Measurements from ENCODE around the gene SLC34A3.

Gene SLC34A3

GRCh38 chr9:137263506-137263905 is 32.8 kb downstream of the SLC34A3 start:
- no peak for DNase-seq

GRCh38 chr9:137264067-137264466 is 33.4 kb downstream of the SLC34A3 start:
- no peak for DNase-seq

DNA sequence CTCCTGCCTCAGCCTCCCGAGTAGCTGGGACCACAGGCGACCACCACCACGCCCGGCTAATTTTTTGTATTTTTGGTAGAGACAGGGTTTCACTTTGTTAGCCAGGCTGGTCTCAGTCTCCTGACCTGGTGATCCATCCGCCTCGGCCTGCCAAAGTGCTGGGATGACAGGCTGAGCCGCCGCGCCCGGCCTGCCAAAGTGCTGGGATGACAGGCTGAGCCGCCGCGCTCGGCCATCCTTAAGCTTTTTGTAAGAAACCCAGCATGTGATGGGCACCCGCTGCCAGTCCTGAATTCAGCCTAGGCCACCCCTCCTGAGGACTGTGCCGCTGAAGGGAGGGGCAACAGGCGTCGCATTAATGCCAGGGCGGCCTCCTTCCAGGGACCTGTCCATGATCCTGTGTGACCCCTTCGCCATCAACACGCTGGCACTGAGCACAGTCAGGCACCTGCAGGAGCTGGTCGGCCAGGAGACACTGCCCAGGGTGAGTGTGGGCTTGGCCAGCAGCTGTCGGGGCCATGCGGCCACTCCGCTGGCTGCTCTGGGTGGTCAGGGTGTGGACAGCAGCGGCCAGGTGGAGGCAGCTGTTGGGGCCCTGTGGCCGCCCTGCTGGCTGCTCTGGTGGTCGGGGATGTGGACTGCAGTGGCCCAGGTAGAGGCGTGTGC is 34.9 kb downstream of the SLC34A3 start:
- DNase-seq = no peak

- no peak for DNase-seq
Observed at GRCh38 chr9:137266162-137266527, 35.4 kb downstream of the SLC34A3 start.

- no peak for DNase-seq
Observed at GRCh38 chr9:137266585-137267453, 36.1 kb downstream of the SLC34A3 start.

DNA sequence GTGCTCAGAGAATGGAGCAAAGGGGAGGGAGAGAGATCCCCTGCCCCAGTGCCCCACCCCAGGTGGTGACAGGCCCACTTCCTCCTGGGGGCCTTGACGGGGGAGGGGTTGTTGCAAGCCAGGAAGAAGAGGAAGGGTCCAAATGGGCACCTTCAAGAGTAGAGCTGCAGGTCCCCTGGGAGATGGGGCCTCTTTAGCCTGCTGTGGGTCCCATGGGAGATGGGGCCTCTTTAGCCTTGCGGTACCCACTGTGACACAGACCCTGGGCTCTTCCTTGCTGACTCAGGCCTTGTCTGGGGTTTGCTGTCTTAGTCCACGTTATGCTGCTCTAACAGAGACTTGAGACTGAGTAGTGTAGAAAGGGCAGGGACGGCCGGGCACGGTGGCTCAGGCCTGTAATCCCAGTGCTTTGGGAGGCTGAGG is 37.2 kb downstream of the SLC34A3 start:
- no peak for DNase-seq

DNA sequence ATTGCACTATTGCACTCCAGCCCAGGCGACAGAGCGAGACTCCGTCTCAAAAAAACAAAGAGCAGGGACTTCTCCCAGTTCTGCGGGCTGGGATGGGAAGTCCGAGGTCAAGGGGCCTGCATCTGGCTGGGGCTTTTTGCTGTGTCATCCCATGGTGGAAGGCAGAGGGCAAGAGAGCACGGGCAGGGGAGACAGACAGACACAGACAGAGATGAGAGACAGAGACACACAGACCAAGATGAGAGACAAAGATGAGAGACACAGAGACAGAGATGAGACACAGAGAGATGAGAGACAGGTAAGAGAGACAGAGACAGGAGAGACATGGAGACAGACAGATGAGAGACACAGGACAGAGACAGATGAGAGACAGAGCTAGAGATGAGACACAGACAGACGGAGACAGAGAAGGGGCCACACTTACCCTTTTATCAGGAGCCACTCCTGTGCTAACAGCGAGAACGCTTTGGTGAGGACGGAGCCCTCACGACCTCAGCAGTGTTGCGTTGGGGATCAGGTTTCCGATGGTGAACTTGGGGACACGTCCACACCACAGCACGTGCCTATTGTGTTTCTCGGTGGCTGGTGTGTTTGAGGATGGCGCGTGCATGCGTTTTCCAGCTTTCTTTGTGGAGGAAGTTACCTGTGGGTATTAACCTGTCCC is 38.0 kb downstream of the SLC34A3 start:
- no peak for DNase-seq

DNA sequence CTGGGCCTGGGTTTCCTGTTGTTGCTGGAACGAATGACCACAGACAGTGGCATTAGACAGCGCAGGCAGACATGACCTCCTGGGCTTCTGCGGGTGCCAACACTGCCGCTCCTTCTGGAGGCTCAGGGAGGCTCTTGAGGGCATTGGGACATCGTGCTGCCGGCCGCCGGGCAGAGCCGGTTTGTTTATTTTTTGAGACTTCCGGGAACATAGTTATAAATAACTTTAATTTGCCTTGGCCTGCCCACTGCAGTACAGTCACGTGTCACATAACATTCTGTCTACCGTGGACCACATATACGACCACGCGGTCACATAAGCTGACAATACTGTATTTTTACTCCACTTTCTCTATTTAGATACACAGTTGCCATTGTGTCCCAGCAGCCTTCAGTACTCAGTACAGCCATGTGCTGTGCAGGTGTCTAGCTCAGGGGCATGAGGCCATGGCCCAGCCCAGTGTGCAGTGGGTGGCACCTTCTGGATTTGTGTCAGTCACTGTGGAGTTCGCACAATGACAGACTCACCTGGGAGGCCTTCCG is 38.6 kb downstream of the SLC34A3 start:
- no peak for DNase-seq

DNA sequence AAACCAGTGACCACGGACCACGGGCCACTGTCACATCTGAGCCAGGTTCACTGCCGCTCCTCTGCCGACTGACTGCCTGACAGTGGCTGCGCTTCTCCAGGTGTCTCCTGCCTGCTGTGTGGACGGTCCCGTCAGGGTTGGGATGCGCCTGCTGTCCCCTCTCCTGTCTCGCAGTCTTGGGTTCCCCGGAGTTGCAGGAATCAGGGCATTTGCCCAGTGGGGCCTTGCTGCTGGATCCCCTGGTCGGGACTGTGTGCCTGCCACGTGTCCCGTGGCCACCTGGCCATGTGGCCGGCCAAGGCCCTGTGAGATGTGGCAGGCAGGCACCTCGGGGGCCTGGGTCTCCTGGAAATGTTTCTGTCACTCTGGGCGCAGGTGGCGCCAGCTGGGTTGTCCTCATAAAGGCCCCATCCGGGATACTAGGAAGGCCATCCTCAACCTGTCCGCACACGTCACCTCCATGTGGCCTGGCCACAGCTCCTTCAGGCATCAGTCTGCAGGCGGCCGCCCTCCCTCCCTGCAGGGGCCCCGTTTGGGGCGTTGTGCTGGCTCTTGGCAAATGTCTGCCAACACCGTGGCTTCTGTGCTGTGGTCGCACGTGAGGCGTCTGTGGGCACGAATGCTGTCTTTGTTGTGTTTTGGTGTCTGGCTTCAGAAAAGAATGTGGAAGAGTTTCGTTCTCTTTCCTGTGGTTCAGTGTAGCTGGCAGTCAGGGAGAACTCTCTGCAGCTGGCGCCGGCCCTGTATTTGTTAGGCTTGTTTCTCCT is 40.4 kb downstream of the SLC34A3 start:
- no peak for DNase-seq

DNA sequence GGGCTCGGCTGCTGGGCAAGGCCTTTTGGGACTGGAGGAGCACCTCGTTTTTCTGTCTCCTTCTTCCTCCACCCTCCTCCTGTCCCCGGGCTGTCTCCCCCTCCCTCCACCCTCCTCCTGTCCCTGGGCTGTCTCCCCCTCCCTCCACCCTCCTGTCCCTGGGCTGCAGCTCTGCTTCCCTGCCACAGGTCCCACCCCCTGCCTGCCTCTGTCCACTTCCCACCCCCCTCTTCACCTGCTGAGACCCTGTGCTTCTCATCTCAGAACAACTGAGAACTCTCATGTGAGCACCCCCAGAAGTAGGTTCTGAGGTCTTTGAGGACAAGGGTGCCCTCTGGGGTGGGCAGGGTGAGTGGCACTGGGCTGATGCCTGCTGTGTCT is 41.0 kb downstream of the SLC34A3 start:
- no peak for DNase-seq

GRCh38 chr9:137272241-137273094 is 41.8 kb downstream of the SLC34A3 start:
- DNase-seq = no peak

GRCh38 chr9:137273095-137273490 is 42.4 kb downstream of the SLC34A3 start:
- no peak for DNase-seq

DNA sequence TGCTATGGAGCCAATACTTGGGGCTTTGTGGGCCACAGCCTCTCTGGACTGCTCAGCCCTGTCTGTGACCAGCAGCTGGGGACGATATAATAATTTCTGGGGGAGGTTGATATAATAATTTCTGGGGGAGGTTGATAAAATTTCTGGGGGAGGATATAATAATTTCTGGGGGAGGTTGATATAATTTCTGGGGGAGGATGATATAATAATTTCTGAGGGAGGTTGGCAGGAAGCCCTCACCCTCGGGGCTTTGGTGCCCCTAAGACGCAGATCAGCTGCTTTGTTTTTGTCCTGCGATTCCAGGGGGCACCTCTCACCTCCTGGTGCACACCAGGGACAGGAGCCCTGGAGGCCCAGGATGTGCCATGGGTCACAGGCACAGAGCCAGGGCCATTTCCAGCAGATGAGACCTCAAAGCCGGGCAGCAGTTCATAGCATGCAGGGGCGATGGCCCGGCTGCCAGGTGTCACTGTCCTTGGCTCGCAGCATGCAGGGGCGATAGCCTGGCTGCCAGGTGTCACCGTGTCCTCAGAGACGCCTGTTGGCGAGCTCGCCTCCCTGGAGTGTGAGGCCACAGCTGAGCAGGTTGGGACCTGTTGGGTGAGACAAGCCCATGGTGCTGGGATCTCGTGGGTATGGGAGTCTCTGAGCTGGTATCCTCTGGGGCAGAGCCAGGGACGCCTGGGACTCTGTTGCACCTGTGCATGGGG is 43.1 kb downstream of the SLC34A3 start:
- DNase-seq = no peak

- no peak for DNase-seq
Observed at GRCh38 chr9:137275203-137275587, 44.5 kb downstream of the SLC34A3 start.

DNA sequence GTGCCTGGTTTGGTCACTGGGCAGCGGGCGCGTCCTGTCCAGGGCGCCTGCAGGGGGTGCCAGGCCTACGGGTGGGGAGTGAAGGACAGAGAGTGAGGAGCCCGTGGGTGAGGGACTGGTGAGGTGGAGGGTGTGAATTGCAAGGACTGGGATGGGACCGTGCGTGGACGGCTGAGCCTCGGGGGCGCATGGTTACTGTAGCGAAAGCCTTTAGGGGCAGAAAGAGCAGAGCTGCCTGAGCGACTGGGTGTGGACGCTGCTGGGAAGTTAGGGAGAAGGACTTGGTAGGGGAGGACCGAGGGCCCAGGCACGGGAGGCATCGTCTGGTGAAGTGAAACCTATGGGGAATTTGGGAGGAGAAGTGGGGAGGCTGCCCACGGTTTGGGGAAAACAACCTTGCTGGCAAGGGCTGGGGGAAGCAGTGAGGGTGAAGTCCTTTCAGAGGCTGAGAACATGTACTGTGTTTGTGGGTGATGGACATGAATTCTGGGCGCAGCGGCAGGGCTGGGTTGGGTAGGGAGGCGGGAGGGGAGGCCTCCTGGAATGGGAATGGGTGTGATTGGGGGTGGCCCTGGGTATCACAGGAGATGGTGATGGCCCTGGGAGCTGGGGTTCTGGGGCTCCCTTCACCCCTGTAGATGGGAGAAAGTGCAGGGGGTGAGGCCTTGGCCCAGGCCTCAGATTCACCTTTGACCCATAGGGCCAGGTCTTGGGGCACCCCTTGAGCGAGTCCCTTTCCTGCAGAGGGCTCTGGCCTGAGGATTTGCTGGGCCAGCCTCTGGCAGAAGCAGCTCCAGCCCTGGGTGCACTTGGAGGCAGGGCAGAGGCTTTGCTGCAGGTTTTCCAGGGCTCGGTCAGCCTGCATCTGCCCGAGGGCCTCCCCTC is 45.1 kb downstream of the SLC34A3 start:
- DNase-seq = no peak

GRCh38 chr9:137276473-137277328 is 46.0 kb downstream of the SLC34A3 start:
- DNase-seq = no peak

- DNase-seq = no peak
Observed at GRCh38 chr9:137277329-137278041, 46.8 kb downstream of the SLC34A3 start, which contains the start of gene TOR4A. Gene TOR4A, plus strand, starts transcription at chr9:137277726. Its CDS starts 964 bp downstream, at chr9:137278690.

- DNase-seq = no peak
Observed at GRCh38 chr9:137278061-137278701, 47.5 kb downstream of the SLC34A3 start.

Measured in NCI-H748 treated with DMSO at 0.1 percent for 48 hours (cell line).